ENCODE data around the gene TMEM54. TPM values are rescaled to one million over a fixed set of nuclear protein-coding genes. Genes with fewer than 3 reads are reported as not detected.
"Not testable (repeated sequence)": the region's sequence is repeated elsewhere in the genome, so short reads cannot be mapped to it uniquely, and the experiment has no call there.

The TMEM54 gene
- total RNA-seq, 1 donor from 2014 or later, result 10.5 TPM

DNA sequence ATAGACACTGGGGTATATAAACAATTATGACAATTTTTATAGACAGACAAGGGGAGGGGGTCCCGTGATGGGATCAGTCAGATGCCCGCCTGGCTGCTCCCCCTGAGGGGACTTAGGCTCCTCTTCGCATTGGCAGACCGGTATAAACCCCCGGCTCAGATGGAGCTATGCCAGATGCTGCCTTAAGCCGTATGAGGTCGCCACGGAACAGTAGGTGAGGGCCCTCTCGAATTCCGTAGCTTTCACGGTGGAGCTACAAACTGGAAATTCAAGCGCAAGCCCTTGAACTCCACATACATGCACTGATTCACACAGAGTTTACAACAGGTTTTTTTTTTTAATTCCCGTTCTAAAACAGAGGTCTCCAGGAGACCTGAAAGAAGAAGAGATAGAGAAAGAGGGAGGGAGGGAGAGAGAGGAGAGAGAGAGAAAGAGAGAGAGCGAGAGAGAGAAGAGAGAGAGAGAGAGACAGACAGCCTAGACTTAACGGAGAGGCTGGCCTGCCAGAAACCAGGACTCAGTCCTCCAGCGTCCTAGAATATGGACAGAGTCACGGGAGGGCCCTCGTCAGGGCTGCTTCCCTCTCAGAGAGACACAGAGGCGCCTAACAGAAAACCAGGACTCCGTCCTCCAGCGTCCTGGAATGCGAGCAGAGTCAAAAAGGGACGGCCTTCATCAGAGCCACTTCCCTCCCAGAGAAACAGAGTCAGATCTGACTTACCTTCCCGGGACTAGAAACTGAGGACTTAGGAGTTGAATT, 24.4 kb upstream of the TMEM54 start:
- intact Hi-C loops (cut with DNase I), result no loop called here
- ATAC-seq (ENCODE audit: poor library complexity) (peak; percentile 47), DNase-seq (no peak)

DNA sequence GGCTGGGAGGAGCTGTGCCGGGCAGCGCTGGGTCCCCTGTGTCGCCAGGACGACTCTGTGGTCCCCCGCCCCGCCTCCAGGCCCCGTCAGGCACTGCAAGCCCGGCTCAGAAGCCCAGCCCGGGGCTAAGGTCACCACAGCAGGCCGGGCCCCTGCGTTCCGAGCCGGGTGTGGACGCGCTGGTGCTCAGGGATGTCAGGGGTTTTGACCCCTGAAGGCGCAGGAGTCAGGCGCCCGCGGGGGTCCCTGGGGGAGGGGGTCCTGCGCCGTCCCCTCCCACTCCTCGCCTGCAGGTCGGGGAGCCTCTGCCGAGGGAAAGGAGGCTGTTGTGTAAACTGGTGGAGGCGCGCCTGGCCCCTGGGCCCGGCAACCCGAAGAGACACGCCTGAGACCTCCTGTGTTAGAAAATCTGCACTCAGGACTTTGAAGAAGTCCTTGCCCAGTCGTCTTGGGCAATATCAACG, 23.7 kb upstream of the TMEM54 start:
- DNase-seq, result peak; percentile 55
- intact Hi-C loops (cut with DNase I), result no loop called here

DNA sequence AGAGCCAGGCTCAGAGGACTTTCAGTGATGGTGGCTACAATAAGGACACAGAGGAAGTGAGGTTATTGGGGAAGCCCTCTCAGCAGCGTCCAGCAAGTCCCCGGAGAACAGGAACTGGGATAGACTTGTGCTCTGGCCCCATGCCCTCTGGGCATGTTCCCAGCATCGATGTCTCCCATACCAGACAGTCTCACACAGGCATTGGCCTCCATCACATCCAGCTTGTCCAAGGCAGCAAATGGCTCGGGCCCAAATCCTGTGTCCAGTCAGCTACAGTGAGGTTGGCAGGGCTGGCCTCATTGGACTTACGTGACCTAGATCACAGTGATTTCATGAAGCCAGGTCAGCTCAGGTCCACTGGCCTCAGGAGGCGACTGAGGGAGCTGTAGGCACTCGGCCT, 19.6 kb upstream of the TMEM54 start:
- peak; percentile 83 for DNase-seq
- peak; percentile 92 for ATAC-seq (ENCODE audit: poor library complexity)
- intact Hi-C loops (cut with DNase I), result no loop called here

More for the DNA sequence above, 23.7 kb upstream of the TMEM54 start:
- peak; percentile 49 for ATAC-seq (ENCODE audit: poor library complexity)

DNA sequence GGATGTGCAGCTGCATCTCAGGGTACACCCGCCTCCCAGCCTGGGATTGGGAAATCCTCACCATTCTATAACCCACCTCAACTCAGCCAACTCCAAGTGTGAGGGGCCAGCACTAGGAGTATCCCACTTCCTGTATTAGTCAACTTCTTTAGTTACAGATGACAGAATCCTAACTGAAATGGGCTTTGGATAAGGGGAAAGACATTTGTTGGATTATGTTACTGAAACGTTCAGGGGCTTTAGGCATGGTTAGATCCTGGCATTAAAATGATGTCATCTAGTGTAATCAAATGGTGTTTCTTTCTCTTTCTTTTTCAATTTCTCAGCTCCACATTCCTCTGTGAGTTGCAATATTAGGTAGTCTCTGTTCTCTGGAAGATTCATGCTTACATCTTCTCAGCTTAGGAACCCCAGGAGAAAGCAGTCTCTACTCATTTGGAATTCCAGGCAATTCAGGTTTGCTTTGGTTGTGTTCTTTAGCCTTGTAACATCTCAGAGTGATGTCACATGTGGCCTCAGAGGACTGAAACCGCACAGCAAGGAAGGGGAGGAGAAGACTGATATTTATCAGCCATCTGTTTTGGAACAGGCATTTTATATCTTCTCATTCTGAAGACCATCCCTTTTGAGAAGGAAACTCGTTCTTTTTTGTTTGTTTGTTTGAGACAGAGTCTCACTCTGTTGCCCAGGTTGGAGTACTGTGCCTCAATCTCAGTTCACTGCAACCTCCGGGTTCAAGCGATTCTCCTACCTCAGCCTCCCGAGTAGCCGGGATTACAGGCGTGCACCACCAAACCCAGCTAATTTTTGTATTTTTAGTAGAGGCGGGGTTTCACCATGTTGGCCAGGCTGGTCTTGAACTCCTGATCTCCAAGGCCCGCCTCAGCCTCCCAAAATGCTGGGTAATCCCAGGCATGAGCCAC, 18.9 kb upstream of the TMEM54 start:
- DNase-seq, result no peak
- intact Hi-C loops (cut with DNase I), result no loop called here
- no peak for ATAC-seq (ENCODE audit: poor library complexity)

DNA sequence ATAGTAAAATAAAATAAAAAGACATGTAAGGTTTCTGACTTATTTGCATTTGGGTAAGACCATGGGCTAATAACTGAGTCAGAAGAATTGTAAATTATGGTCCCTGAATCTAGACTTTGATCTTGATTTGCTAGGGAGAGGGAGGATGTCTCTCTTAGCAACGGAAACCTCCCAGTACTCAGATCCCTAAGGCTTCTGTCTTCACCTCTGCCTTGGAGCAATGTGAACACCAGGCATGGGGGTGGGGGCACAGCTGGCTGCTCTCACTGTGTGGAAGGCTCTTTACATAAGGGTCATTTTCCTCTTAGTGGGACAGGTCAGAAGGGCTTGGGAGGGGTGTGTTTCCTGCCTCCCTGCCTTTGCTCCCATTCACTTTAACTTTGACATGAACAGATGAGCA, 17.0 kb upstream of the TMEM54 start:
- intact Hi-C loops (cut with DNase I), result no loop called here
- no peak for DNase-seq
- ATAC-seq (ENCODE audit: poor library complexity), result no peak

DNA sequence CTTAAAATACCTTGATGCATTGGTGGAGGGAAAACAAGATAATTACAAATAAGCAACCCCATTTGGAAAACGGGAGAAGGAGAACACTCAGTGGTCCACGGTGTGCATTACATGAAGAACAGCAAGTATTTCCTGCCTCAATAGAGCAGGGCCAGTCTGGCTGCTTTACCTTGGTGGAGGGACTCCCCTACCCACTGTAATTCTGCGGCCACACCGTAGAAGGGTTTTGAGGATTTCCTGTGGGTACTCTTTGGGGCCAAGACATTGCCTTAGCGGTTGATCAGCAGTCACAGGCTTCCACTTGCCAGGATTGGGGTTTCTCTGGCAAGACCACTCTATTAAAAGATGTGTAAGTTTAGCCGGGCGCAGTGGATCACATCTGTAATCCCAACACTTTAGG, 16.3 kb upstream of the TMEM54 start:
- DNase-seq (no peak), ATAC-seq (ENCODE audit: poor library complexity) (no peak)
- intact Hi-C loops (cut with DNase I), result no loop called here

DNA sequence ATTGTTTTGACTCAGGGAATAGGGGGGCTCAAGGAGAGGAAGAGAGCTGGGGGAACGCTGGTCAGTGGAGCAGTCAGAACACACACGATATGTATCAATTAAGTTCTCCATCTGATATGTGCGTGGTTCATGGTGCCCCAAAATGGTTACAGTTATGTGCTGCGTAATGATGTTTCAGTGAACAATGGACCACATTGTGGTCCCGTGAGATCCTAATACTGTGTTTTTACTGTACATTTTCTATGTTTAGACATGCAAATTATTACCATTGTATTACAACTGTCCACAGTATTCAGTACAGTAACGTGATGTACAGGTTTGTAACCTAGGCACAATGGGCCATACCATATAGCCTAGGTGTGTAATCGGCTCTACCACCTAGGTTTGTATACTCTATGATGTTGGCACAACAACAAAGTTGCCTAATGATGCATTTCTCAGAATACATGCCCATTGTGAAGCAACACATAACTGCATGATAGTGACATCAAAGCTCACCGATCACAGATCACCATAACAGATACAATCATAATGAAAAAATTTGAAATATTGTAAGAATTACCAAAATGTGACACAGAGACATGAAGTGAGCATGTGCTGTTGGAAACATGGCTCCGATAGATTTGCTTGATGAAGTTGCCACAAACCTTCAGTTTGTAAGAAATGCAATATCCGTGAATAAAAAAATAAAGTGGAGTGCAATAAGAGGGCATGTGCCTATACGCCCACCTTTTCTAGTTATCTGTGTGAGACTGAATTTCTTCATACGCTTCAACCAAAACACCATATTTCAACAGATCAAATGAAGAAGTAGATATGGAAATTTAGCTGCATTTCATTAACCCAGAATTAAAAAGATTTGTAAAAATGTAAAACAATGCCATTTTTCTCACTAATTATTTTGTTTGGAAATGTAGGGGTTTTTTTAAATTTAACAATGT, 14.8 kb upstream of the TMEM54 start:
- no peak for ATAC-seq (ENCODE audit: poor library complexity)
- intact Hi-C loops (cut with DNase I), result no loop called here
- DNase-seq, result no peak

DNA sequence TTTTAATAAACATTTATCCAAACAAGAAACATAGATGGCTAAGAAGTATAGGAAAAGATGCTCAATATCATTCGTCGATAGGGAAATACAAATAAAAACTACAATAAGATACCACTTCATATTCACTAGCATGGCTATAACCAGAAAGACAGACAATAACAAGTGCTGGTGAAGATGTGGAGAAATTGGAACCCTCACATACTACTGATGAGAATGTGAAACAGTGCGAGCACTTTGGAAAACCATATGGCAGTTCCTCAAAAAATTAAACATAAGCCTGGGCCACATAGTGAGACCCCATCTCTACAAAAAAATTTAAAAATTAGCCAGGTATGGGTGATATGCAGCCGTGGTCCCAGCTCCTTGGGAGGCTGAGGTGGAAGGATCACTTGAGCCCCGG, 9.1 kb upstream of the TMEM54 start:
- DNase-seq, result no peak
- intact Hi-C loops (cut with DNase I), result no loop called here
- no peak for ATAC-seq (ENCODE audit: poor library complexity)

DNA sequence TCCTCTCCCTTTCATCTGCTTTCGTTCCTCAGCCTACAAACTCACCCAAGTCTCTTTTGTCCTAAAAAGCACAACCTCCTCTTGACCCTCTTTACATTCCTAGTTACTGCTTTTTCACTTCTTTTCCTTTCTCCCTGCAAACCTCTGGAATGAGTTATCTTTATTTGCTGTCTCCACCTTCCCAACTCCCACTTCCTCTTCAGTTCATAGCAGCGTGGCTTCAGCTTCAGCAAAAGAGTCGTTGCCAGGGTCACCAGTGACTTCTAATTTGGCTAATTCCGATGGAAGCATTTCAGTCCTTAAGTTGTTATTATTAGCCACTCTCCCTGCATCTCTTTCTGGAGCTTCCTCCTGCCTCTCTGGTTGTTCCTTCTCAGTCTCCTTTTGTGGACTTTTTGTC, 6.2 kb upstream of the TMEM54 start:
- DNase-seq, result no peak
- intact Hi-C loops (cut with DNase I), result no loop called here
- ATAC-seq (ENCODE audit: poor library complexity), result no peak

DNA sequence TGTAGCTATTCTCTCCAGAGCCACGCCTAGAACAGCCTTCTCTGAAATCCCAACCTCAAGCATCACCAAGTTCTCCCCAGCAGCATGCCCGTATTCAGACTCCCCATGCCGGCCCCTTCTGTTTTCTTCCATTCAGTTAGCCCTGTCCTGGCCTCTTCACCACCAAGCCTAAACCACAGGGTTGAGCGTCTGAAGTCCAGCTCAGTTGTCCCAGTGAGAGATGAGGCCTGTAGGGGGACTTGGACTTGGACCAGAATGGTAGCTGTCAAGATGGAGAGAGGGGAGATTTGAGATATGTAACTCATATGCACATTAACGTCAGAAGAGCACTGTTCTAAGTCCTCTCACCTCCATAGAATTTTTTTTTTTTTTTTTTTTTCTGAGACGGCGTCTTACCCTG, 5.5 kb upstream of the TMEM54 start:
- ATAC-seq (ENCODE audit: poor library complexity) (no peak), DNase-seq (no peak)
- intact Hi-C loops (cut with DNase I), result no loop called here

DNA sequence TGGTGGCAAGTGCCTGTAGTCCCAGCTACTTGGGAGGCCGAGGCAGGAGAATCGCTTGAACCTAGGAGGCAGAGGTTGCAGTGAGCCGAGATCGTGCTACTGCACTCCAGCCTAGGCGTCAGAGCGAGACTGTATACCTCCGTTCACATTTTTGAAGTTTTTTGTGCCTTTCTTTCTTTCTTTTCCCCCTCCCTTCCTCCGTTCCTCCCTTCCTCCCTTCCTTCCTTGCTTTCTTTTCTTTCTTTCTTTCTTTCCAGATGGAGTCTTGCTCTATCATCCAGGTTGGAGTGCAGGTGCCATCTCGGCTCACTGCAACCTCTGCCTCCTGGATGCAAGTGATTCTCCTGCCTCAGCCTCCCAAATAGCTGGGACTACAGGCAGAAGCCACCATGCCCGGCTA, 4.4 kb upstream of the TMEM54 start:
- ATAC-seq (ENCODE audit: poor library complexity); intact Hi-C loops (cut with DNase I); DNase-seq: not testable (repeated sequence)

DNA sequence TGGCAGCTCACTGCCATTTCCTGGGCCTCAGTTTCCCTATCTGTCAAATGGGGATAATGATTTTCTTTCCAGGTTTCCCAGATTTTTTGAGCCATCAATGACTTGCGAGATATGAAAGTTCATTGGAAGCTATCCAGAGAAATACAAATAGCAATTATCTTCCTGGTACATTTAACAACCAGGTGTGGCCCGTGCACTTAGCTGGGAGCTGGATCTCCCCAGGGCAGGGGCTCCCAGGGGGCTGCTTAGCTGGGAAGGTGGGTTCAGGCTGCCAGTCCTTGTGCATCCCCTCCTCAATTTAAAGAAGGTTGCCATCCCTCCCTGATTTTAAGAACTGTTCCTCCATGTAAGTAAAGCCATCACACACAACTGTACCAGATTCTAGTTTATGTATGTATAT, 3.6 kb upstream of the TMEM54 start:
- ATAC-seq (ENCODE audit: poor library complexity) (no peak), DNase-seq (no peak)
- intact Hi-C loops (cut with DNase I), result no loop called here

DNA sequence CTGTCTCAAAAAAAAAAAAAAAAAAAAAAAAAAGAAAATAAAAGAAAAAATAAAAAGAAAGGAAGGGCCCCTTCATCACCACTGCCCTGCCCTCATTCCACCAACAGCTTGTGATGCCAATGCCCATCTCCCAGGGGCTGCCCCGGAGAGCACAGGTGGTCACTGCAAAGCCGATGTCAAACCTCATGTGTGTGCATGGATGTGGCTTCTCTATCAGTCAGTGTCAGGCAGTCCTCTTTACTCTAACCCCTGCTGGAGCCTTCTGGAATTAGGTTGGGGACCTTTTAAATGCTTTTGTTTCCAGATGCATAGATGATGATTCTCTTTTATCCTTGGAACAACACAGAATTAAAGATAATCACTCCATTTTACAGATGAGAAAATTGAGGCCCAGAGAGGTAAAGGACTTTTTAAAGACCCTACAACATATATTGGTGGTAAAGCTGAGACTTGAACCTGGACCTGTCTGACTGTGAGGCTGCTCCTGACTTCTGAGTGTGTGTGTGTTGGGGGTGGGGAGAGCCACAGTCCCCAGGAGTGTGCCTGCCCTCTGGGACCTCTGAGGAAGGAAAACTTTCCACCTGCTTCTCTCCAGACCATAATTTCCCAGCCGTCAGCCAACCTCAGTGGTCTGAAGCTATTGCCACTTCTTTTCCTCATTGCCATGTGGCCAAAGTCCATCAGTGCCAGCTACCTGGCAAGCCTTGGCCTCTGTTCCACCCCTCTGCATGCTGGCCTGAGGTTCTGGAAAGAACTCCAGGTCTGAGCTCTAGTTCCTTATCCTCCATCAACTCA, 3.0 kb upstream of the TMEM54 start:
- ATAC-seq (ENCODE audit: poor library complexity) (no peak), DNase-seq (no peak)
- intact Hi-C loops (cut with DNase I), result no loop called here

DNA sequence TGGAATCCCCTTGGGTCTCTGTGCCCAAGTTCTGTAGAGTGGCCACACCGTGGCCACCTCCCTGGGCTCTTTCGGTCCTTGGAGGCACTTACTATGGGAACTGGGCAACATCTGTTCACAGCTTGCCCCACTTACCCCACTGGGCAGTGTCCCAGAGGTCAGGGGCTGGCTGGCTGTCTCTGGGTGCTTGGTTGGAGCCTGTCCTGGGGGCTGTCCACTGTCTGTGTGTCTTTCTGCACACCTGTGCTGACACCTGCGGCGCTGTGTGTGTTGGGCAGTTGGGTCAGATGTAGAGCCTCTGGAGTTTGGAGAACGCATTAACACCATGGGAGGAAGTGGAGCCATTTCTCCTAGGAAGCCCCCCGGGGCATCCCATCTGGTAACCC, 1.3 kb upstream of the TMEM54 start:
- ATAC-seq (ENCODE audit: poor library complexity) (no peak), DNase-seq (no peak)
- intact Hi-C loops (cut with DNase I), result no loop called here

DNA sequence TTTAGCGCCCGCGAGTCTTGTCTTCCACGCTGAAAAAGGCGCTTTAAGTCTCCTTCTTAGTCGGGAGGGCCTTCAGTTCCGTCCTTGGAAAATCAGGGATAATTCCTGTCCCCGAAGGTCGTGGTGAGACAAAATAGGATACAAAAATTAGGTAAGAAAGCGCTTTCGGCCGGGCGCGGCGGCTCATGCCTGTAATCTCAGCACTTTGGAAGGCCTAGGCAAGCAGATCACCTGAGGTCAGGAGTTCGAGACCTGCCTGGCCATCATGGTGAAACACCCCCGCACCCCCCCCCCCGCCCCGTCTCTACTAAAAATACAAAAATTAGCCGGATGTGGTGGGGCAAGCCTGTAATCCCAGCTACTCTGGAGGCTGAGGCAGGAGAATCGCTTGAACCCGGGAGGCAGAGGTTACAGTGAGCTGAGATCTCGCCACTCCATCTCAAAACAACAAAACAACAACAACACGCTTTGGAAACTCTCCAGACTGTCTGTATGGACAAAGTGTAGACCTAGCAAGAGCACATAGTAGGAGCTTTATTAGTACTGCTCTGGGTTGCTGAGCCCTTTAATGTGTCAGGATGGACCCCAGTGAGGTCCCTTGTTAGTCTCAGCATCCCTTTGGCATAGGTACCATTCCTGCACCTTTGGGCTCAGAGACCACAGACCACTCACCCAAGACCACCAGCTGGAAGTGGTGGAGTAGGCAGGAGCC, 790 bp upstream of the TMEM54 start:
- no peak for ATAC-seq (ENCODE audit: poor library complexity)
- DNase-seq, result no peak
- intact Hi-C loops (cut with DNase I), result no loop called here

DNA sequence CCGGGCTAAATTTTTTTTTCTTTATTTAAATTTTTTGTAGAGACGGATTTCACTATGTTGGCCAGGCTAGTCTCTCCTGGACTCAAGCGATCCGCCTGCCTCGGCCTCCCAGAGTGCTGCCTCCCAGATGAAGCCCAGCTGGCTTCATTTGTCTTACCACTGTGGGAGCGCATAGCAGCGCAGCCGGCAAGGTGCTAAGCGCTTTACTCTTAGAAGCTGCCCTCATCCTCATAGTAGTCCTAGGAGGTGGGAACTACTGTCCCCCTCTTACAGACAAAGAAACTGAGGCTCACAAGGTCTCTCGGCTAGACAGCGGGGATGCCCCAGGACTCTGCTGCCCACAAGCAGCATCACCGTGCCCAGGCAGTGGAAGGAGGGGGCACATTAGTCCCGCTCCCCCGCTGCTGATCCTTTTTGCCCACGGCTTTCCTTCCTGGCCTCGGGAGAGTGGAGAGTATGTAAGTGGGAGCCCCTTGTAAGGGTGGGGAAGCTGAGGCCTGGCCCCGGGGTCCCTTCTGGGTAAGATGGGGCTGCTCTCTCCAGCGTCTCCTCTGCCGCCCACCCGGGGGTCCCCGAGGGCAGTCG, 726 bp downstream of the TMEM54 start:
- intact Hi-C loops (cut with DNase I), result no loop called here
- ATAC-seq (ENCODE audit: poor library complexity), result peak; percentile 12
- no peak for DNase-seq

DNA sequence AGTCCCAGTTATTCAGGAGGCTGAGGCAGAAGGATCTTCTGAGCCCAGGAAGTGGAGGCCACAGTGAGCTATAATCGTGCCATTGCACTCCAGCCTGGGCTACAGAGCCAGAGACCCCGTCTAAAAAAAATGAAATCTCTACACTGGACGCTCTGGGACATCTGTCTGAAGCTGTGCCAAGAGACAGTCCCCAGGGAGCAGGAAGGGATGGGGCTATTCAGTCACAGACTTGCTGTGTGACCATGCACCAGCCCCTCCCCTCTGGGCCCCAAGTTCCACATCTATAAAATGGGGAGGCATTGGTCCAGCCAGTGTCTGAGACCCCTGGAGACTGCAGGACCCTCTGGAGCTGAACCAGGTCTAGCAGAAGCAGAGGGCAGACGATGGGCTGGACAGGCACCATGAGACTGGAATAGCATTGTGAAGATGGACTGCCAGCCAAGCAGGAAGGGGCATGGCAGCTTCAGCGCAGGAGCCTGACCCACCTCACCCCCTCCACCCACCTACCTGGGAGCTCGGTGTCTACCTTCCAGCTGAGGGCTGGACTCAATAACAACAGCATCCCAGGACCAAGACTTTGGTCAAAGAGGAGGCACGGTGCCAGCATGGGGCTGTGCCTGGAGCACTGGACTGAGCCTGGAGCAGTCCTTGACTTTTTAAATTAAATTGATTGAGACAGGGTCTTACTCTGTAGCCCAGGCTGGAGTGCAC, 1.4 kb downstream of the TMEM54 start:
- DNase-seq (no peak), ATAC-seq (ENCODE audit: poor library complexity) (no peak)
- intact Hi-C loops (cut with DNase I), result no loop called here
